HPDE6-E6E7 (cell line): ENCODE data around the gene MYZAP.

Experiments used
- DNase-seq: peaks from one replicate; pipeline ENCODE4 v3.0.0; 2011; ENCODE audit warnings: missing footprints; ENCODE audit errors: extremely low spot score

Gene MYZAP

DNA sequence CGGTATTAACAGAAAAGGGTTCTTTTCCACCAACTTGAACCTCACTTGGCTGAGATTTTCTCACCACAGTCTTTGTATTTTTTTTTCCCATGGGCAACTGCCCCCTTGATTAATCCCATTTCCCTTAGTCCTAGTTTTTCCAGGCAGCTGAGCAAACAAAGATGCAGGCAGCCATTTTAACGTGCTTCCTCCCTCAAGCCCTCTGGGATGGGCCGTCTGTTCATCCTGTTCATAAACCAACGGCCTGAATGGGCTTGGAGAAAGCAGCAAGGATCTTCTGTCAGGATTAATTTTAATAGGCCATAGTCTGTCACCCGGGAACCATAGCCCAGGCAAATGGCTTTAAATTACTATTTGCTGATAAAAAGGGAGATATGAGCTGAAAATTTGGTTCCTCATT is 104.4 kb downstream of the MYZAP start:
- no peak for DNase-seq

DNA sequence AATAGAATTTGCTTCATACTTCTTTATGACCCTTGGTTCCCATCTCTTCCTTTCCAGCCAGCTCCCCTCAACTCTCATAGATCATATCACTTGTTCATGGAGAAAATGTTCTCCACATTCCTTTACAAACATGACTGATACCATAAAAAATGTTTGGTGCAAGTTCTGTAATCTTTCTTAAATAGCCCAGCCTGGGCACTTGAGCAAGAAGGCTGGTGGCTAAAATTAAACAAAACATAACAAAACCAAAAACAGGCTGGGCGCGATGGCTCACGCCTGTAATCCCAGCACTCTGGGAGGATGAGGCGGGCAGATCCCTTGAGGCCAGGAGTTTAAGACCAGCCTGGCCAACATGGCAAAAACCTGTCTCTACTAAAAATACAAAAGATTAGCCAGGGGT is 105.9 kb downstream of the MYZAP start:
- no peak for DNase-seq

DNA sequence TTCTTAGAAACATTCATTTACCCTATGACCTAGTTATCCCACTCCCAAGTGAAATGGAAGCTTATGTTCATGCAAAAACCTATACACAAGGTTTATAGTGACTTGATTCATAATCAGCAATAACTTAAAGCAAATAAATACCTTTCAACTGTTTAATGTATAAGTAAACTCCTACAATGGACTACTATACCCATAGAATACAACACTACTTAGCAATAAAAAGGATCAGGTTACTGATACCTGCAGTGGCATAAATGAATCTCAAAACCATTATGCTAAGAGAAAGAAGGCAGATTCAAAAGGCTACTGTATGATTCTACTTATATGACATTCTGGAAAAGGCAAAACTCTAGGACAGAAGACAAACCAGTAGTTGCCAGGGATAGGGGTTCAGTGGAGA is 106.5 kb downstream of the MYZAP start:
- DNase-seq: no peak

DNA sequence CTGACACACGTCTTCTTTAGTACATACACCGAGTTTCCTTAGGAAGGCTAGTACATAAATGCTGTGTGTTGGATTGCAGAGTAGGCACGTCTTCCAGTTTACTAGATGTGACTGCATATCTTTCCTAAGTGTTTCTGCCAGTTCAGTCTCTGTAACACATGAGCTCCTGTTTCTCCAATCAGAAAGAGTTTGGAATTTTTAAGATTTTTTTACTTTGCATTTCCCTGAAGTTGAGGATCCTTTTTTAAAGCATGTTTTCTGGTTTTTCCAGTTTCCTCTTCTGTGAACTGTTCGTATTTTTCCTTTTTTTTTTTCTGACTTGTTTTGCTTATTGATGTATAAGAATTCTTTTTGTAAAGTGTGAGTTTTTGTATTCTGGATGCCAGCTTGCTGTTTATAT is 107.3 kb downstream of the MYZAP start:
- DNase-seq: no peak

DNA sequence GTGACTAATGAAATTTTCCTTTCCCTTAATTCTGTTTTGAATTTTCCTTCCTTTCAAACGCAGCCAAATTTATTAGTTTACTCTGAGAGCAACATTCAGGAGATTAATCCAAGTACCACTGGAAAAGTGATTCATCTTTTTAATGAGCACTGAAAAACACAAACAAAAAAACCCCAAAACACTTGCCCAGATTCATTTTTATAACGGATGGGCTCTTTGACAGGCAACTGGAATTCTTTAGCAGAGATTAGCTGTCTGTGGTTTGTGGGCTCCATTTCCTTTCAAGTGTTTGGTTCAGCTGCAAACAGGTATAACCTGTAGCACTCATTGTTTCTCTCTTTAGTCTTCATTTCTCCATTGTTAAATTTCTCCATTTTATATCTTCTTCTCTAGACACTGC is 111.7 kb downstream of the MYZAP start:
- no peak for DNase-seq

DNA sequence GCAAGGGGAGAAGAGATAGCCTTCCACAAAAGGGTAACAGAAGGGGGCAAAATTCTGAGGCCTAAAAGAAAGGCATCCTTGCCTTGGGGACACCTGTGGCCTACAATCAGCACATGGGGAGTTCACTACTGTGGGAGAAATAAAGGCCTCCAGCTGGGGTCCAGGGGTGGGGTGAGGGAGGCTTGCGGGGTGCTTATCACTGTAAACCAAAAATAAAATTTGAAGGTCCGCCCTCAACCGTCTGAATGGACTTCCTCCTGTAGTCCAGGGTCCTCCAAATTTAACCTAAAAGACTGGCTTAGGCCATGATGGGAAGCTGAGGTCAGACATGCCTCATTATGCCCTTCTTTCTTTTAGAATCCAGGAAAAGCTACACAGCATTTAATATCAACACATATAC is 112.7 kb downstream of the MYZAP start:
- no peak for DNase-seq

DNA sequence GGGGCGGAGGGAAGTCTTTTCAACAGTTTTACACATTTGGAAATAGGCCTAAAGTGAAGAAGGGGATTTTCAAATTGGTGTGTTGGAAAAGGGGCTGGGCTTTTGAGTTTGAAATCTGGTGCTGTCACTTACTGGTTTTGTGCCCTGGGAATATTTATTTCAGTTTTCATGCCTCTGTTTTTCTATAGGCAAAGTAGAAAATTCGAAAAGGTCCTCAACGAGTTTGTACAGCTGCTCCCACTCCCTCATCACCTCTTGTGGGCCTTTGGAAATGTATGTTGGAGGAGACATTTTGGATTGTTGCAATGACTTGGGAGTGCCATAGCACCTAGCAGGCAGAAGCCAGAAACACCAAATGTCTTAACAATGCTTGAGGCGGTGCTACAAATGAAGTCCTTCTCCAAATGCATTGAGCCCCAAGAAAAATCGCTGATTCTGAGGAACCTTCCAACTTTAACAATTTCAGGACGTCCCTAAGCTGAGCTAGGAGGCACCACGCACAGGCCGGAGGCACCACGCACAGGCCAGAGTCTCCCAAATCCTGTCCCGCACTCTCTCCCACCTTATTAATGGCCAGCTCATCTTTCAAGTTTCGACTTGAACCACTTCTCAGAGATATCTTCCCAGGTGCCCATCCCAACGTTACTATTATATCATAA is 114.2 kb downstream of the MYZAP start:
- no peak for DNase-seq

DNA sequence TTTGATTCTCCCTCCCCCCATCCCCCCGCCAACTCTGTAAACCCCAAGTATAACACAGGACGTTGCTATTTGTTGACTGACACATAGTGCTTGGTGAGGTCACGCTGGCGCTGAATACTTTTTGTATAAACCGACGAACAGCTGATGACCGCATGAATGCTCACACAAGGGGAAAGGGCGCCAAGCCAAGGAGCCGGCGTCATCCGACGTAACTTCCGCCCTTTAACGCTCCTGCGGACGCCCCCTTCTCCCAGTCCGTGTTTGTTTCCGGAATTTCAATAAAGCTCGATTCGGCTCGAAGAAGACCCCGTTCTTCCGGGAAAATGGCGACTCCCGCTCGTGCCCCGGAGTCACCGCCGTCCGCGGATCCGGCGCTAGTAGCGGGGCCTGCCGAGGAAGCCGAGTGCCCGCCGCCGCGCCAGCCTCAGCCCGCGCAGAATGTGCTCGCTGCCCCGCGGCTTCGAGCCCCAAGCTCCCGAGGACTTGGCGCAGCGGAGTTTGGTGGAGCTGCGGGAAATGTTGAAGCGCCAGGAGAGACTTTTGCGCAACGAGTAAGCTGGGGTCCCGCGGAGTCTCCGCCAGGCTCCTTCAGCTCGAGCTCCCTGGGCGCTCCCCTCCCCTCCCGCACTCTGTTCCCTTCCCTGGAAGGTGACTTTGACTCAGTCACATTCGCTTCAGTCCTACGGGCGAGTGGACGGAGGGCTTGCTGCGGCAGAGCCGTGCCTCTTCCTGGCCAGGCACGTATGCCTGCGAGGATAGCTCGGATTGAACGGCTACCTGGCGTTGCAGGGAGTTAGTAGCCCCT is 114.9 kb downstream of the MYZAP start, which contains the start of gene POLR2M:
Gene POLR2M, plus strand, starts transcription at position 310 of the 805 bp plus-strand sequence. Its CDS starts 129 bp downstream, at position 439.
- peak; percentile 84 for DNase-seq

DNA sequence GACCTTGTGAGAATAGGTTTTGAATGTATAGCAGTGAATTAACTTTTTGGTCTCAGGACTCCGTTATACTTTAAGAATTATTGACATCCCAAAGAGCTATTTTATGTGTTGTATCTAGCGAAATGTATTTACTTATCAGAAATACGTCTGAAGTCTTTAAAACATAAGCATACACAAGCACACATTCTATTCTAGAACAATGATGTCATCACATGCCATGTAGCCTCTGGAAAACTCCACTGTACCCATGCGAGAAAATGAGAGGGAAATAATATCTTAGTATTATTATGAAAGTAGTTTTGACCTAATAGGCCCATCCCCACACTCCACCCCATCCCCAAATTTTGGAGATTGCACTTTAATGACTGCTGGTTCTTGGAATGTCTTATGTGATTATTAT is 116.3 kb downstream of the MYZAP start:
- no peak for DNase-seq

DNA sequence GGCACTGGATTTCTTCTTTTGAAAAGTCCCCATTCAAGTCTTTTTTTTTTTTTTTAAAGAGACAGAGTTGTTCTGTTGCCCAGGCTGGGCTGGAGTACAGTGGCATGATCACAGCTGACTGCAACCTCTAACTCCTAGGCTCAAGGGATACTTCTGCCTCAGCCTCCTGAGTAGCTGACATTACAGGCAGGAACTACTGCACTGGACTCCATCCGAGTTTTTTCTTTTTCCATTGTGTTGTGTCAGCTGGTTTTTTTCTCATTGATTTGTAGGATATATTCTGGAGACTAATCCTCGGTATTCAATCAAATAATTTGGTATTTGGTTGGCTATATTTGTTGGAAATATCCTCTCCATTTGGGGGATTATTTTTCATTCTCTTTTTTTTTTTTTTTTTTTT is 126.6 kb downstream of the MYZAP start:
- DNase-seq: no peak

DNA sequence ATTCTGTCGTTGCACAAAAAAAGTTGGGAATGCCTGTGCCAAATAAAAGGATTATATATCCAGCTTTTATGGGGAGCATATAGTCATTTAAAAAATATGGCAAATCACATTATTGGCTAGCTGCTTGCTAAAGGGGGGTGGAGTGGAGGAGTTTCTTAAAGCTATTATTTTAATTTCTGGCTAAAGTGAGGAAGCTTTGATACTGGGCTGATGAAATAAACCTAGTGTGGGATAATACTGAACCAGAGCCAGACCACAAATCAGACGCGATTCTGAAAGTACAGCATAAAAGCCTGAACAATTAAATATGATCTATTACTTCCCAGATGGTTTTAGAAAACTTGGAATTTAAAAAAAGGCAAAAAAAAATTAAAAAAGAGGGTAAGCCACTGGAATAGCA is 129.2 kb downstream of the MYZAP start:
- DNase-seq: no peak

DNA sequence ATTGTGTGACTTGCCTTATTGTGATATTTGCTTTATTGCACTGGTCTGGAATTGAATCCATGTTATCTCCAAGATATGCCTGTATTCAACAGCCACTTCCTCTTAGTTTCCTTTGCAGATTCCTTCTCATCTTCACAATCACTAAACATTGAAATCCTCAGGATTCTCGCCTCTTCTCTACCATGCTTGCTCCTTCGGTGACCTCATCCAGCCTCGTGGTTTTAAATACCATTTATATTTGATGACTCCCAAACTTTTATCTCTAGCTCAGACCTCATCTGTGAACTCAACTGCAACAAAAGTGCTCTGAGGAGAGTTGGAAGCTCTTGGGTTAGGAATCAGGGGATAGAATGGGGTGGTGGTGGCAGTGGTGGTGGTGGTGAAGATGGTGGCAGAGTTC is 134.7 kb downstream of the MYZAP start:
- no peak for DNase-seq

DNA sequence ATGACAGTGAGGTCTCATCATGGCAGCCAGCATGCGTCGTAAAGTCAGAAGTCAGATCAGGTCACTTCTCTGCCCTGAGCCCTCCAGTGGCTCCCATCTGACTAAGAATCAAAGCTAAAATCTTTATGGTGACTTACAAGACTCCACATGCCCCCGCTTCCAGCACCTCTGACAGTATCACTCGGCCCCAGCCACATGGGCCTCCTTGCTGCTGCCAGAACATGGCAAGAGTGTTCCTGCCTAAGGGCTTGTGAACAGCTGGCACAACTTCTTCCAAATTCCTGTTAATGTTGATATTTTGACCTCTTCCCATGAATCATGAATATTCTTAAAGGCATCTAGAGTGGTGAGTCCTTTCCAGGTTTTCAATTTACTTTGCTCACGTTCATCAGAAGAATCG is 135.3 kb downstream of the MYZAP start:
- peak; percentile 45 for DNase-seq

DNA sequence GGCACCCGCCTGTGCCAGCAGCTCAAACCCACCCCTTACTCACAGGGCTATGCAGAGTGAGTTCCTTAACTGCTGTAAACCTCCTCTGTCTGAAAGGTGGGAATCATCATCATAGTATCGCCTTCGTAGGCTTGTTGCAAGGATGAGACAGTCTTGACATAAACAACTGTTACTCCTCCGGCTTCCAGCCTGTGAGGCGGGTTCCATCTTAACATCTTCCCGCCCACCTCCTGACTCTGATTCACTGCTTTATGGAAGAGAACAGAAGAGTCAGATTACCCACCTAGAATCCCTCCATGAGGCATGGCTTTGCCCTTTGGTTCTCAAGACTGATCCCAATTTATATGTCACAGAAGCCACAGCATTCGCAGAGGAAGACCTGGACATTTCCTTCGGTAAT is 136.7 kb downstream of the MYZAP start:
- DNase-seq: no peak

DNA sequence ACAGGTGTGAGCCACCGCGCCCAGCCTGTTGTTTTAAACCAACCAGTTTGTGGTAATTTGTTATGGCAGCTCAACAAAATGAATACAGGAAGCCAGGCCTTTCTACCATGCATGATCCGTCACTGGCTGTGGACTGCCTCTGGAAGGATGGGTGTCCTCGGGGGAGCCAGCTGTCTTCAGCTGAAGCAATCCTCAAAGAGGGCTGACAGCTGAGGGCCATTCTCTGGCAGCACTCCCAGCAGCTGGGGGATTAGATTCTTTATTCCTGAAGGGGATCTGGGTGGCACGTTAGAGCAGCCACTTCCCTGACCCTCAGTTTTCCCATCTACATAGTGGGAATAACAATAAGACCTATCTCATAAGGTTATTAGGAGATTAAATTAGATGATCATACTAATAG is 139.2 kb downstream of the MYZAP start:
- DNase-seq: no peak

DNA sequence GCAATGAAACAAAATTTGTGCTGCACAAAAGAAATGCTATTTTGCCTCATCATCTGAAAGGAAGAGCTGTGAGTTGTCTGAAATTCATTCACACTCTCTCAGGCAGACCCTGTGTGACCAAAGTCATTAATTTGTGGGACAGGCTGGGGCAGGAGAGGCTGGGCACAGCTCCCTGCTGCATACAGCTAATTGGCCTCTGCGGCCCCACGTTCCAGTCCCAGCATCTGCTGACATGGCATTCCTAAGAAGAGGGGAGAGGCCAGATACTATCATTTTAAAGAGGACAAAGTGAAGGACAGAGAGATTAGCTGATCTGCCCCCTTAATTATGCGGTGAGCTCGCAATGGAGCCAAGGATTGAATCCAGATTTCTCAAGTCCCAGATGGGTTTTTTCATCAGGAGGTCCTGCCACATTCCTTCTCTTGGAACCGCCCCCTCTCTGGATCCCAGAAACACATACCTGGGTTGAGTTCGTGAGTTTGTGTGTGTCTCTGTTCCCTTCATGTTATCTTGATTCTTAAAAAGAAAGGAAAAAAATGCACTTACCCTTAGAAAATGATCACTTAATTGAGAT is 139.9 kb downstream of the MYZAP start:
- no peak for DNase-seq

DNA sequence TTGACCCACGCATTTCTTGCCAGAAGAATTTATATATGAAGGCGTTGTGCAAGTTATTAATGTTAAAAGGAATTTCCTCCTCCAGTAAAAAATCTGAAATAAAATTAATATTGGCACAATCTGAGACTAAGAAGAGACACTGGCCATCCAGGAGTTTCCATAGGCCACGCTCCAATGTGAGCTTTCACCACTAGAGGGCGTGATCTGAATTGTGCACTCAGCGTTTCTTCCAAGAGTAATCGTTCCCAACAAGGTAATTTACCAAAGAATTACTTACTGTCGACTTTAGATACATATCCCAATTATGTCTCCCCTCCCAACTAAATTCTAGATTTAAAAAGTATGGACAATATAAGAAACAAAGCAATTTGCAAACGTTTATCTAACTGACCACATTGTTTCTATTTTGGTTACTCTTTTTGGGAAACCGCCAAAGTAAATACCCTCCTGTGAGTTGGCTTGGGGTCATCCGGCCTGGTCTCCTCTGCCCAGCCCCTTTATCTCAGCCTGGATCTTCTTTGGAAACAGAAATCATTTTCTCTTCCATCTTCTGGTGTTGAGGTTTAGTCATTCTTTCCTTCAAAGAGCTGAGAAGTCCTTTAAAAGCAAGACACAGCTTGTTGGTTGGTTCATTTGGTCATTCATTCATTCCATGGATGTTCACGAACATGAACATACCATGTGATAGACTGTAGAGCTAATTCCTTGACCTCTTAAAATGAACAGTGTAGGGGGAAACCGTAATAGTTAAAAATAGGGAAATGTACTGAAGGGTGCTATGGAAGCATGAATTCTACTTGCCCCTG is 141.0 kb downstream of the MYZAP start:
- DNase-seq: peak; percentile 21

DNA sequence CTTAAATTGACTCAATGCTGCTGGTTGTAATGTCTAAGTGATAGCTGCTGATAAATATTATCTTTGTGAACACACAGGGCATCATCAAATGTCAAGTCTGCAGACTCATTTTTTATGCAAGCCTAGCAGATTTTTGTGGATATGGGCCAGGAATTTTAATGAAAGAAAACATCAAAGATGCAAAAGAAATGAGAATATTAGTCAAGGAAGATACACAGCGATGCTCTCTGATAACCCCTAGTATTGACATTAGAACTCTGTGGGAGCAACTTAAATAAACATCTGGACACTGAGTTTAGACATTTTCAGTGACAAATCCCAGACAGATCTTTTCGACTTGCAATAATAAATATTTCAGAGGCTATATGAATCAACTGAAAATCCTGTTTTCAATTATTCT is 143.2 kb downstream of the MYZAP start:
- DNase-seq: no peak
